CD4-positive, alpha-beta memory T cell (primary cell): ENCODE measurements around the gene POTEH. TPM values are rescaled to one million over a fixed set of nuclear protein-coding genes. Genes with fewer than 3 reads are reported as not detected.
"Not testable (repeated sequence)": the region's sequence is repeated elsewhere in the genome, so short reads cannot be mapped to it uniquely, and the experiment has no call there.

Experiments
- CTCF ChIA-PET: fragments of 350-600 bp; sonication (Branson Sonifier 250); formaldehyde crosslinking; loops from one replicate; lab custom pipeline; 2021; ENCODE audit warnings: inconsistent platforms; ENCODE audit not compliant: partially characterized antibody; lab: Charles Lee
- POLR2A ChIA-PET: fragments of 350-600 bp; sonication (Branson Sonifier 250); formaldehyde crosslinking; loops from one replicate; lab custom pipeline; 2021; ENCODE audit not compliant: partially characterized antibody; lab: Charles Lee
- DNase-seq, 5 donors: peaks; one replicate each; pipeline versions ENCODE4 v3.0.0 to v3.0.0-alpha.2; 2020 to 2022; ENCODE audit warnings: mixed read lengths in 1 of 5
- H3K27ac ChIP-seq: one replicate; pipeline ENCODE4 v1.7.0; 2013; ENCODE audit warnings: low read depth, low read length
- H3K27me3 ChIP-seq: 2 replicates; pipeline ENCODE4 v1.7.0; 2013; ENCODE audit warnings: mild to moderate bottlenecking, low read length, moderate library complexity; ENCODE audit not compliant: insufficient read depth
- H3K36me3 ChIP-seq: 2 replicates; pipeline ENCODE4 v1.7.0; 2013; ENCODE audit warnings: mild to moderate bottlenecking, low read length, moderate library complexity; ENCODE audit not compliant: insufficient read depth
- H3K4me1 ChIP-seq: 2 replicates; pipeline ENCODE4 v1.7.0; 2013; ENCODE audit warnings: mild to moderate bottlenecking, low read length, moderate library complexity; ENCODE audit not compliant: insufficient read depth
- H3K4me3 ChIP-seq, 2 donors: one replicate each; pipeline ENCODE4 v1.7.0; 2013; ENCODE audit warnings: low read length in 2 of 2, mild to moderate bottlenecking in 1 of 2
- H3K9me3 ChIP-seq, 2 donors: one replicate each; pipeline ENCODE4 v1.7.0; 2013; ENCODE audit warnings: low read length in 2 of 2, control low read depth in 1 of 2; ENCODE audit not compliant: control insufficient read depth in 1 of 2
- H3K27ac Mint-ChIP-seq, 7 donors: one replicate each; pipeline ENCODE4 v1.8.0; 2020 to 2021; ENCODE audit warnings: mixed read lengths in 7 of 7, mild to moderate bottlenecking in 6 of 7, inconsistent platforms in 3 of 7, moderate library complexity in 3 of 7
- H3K27me3 Mint-ChIP-seq, 2 donors: one replicate each; pipeline ENCODE4 v1.8.0; 2020 to 2021; ENCODE audit warnings: mixed read lengths in 2 of 2
- H3K36me3 Mint-ChIP-seq, 2 donors: one replicate each; pipeline ENCODE4 v1.8.0; 2020 to 2021; ENCODE audit warnings: mixed read lengths in 2 of 2, inconsistent platforms in 1 of 2, mild to moderate bottlenecking in 1 of 2
- H3K4me1 Mint-ChIP-seq, 4 donors: one replicate each; pipeline ENCODE4 v1.8.0; 2020 to 2021; ENCODE audit warnings: mixed read lengths in 4 of 4, mild to moderate bottlenecking in 1 of 4
- H3K4me3 Mint-ChIP-seq, 8 donors: one replicate each; pipeline ENCODE4 v1.8.0; 2020 to 2021; ENCODE audit warnings: mixed read lengths in 8 of 8, mild to moderate bottlenecking in 7 of 8, moderate library complexity in 6 of 8, inconsistent platforms in 3 of 8
- H3K9me3 Mint-ChIP-seq, 8 donors: one replicate each; pipeline ENCODE4 v1.8.0; 2020 to 2021; ENCODE audit warnings: mixed read lengths in 8 of 8, mild to moderate bottlenecking in 5 of 8, inconsistent platforms in 3 of 8, moderate library complexity in 1 of 8
- intact Hi-C: fragments of 100-400 bp; cut with micrococcal nuclease; formaldehyde crosslinking; loops from one replicate; pipeline ENCODE4 v1.15.1; 2023
- polyA plus RNA-seq, 2 donors: library from polyadenylated mRNA; unstranded; fragments of 300-500 nt; fragmentation: Illumina TruSeq; gene quantifications; one replicate each; pipeline ENCODE4 v1.2.3, GENCODE V29; 2021
- total RNA-seq, 2 experiments: library from RNA; stranded (reverse); gene quantifications; one replicate each; pipeline ENCODE4 v1.2.3, GENCODE V29; 2021

The POTEH gene
- total RNA-seq = not detected
- not detected for polyA plus RNA-seq

DNA sequence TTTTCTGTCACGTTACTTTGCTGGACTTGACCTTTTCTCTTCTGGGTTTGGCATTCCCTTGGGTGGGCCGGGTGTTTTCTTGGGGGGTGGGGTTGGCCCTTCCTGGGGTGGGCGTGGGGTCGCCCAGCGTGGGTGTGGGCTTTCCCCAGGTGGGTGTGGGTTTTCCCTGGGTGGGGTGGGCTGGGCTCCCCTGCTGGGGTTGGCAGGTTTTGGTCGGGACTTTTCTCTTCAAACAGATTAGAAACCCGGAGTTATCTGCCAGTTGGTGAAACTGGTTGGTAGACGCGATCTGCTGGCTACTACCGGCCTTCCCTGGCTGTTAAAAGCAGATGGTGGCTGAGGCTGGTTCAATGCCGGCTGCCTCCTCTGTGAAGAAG lies at the start of gene POTEH:
Gene POTEH, plus strand, starts transcription at position 278 of the 377 bp plus-strand sequence. Its CDS starts 52 bp downstream, at position 330.
- H3K4me1 ChIP-seq, H3K4me3 ChIP-seq, intact Hi-C loops, H3K4me1 Mint-ChIP-seq, DNase-seq, H3K9me3 Mint-ChIP-seq, H3K27ac ChIP-seq, H3K9me3 ChIP-seq, H3K4me3 Mint-ChIP-seq, CTCF ChIA-PET, H3K27me3 ChIP-seq, H3K36me3 Mint-ChIP-seq, H3K27ac Mint-ChIP-seq, H3K27me3 Mint-ChIP-seq, H3K36me3 ChIP-seq, POLR2A ChIA-PET: not testable (repeated sequence)

DNA sequence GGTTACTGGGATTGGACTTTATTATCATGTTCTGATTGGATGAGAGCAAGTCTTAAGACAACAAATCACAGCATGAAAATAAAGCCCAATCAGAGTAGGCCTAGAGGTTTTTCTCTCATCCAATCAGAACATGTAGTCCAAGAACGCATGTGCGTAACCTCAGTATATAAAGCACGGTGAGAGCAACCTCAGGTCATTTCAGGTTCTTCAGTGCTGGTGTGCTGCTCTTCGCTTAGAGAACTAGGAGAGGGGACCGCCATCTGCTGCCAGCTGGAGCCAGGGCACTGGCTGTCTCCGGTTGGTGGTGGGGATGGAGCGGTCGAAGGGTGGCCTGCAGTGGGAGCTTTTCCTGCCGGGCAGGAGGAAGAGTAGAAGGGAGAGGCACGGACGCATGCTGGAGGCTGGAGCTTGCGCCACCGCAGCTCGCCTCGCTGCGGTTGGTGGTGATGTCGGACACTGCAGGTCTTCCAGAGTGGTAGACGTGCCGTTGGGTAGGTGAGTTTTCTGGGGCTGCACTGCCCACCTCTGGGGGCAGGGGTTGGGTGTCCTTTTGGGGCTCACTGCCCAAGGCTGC lies 47.5 kb upstream of the POTEH start:
- H3K27ac Mint-ChIP-seq, H3K27ac ChIP-seq, H3K4me3 ChIP-seq, H3K27me3 Mint-ChIP-seq, intact Hi-C loops, H3K4me3 Mint-ChIP-seq, H3K4me1 Mint-ChIP-seq, H3K27me3 ChIP-seq, POLR2A ChIA-PET, DNase-seq, H3K9me3 Mint-ChIP-seq, CTCF ChIA-PET, H3K9me3 ChIP-seq, H3K36me3 Mint-ChIP-seq, H3K4me1 ChIP-seq, H3K36me3 ChIP-seq: not testable (repeated sequence)

DNA sequence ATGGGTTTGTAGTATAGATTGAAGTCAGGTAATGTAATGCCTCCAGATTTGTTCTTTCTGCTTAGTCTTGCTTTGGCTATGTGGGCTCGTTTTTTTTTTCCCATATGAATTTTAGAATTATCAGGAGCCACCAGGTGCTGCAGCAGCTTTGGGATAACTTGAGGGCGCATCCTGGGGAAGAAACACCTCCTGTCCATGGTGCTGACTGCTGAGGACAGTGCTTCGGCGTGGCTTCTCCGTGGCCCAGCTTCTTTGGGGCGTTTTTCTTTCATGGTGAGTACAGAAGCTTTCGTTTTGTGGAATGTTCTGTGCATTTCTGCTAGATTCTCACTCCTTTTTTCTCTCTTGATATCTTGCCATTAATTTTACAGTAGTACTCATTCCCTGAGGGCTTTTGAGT lies 37.9 kb upstream of the POTEH start:
- DNase-seq, H3K27ac ChIP-seq, POLR2A ChIA-PET, intact Hi-C loops, H3K36me3 ChIP-seq, H3K4me1 ChIP-seq, H3K27ac Mint-ChIP-seq, H3K9me3 Mint-ChIP-seq, H3K4me3 Mint-ChIP-seq, H3K27me3 Mint-ChIP-seq, H3K4me3 ChIP-seq, H3K36me3 Mint-ChIP-seq, H3K27me3 ChIP-seq, H3K4me1 Mint-ChIP-seq, CTCF ChIA-PET, H3K9me3 ChIP-seq: not testable (repeated sequence)

DNA sequence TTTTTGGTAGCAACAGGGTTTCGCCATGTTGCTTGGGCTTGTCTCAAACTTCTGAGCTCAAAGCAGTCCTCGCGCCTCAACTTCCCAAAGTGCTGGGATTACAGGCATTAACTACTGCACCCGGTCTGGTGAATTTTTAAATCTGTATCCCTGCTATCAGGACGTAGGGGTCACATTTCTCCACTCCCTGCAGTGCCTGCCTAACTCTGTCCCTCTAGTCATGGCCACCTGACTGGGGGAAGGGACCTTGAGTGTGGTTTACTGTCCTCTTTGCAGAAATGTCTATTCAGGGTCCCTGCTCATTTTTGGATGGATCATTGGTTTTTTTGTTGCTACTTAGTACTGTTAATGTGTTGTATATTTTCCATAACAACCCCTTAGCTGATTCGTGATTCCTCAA lies 37.1 kb upstream of the POTEH start:
- H3K27me3 ChIP-seq, intact Hi-C loops, CTCF ChIA-PET: not testable (repeated sequence)

DNA sequence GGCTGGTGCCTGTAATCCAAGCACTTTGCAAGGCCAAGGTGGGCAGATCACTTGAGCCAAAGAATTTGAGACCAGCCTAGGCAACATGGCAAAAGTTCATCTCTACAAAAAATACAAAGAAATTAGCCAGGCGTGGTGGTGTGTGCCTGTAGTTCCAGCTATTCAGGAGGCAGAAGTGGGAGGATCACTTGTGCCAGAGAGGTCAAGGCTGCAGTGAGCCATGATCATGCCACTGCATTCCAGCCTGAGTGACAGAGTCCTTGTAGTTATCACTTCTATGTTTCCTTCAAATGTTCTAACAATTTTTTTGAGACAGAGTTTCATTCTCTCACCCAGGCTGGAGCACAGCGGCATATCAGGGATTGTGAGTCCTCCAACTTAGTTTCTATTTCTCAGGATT lies 36.6 kb upstream of the POTEH start:
- H3K9me3 ChIP-seq, CTCF ChIA-PET, H3K4me3 Mint-ChIP-seq, H3K36me3 Mint-ChIP-seq, H3K36me3 ChIP-seq, H3K4me1 Mint-ChIP-seq, H3K27ac ChIP-seq, H3K27me3 Mint-ChIP-seq, intact Hi-C loops, DNase-seq, H3K4me3 ChIP-seq, H3K27me3 ChIP-seq, H3K4me1 ChIP-seq, H3K27ac Mint-ChIP-seq, POLR2A ChIA-PET, H3K9me3 Mint-ChIP-seq: not testable (repeated sequence)

More for the DNA sequence above, 37.1 kb upstream of the POTEH start:
- H3K4me1 ChIP-seq, H3K27me3 Mint-ChIP-seq, POLR2A ChIA-PET, DNase-seq, H3K36me3 Mint-ChIP-seq, H3K27ac Mint-ChIP-seq, H3K4me3 Mint-ChIP-seq, H3K9me3 Mint-ChIP-seq, H3K4me3 ChIP-seq, H3K36me3 ChIP-seq, H3K4me1 Mint-ChIP-seq, H3K9me3 ChIP-seq, H3K27ac ChIP-seq: not testable (repeated sequence)

DNA sequence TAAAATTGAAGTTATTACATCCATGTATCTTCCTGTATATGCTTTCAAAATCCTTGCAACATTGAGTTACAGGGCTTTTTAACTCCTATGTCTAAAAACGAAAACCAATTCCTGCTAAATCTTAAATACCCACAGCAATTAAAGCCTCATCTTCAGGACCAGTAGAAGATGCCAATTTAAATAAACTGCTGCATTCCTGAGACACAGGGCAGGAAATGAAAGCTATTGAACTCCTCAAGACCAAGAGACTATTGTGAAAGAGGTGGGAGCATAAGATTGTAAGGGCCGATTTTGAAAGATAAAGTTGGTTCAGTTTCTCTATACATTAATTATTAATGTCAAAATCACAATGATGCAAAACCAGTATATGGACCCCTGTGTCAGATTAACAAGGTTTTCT lies 28.7 kb upstream of the POTEH start:
- H3K36me3 Mint-ChIP-seq, H3K36me3 ChIP-seq, H3K4me1 Mint-ChIP-seq, POLR2A ChIA-PET, H3K4me1 ChIP-seq, H3K27me3 Mint-ChIP-seq, intact Hi-C loops, H3K9me3 Mint-ChIP-seq, H3K27me3 ChIP-seq, H3K9me3 ChIP-seq, H3K27ac Mint-ChIP-seq, H3K27ac ChIP-seq, DNase-seq, H3K4me3 ChIP-seq, CTCF ChIA-PET, H3K4me3 Mint-ChIP-seq: not testable (repeated sequence)

DNA sequence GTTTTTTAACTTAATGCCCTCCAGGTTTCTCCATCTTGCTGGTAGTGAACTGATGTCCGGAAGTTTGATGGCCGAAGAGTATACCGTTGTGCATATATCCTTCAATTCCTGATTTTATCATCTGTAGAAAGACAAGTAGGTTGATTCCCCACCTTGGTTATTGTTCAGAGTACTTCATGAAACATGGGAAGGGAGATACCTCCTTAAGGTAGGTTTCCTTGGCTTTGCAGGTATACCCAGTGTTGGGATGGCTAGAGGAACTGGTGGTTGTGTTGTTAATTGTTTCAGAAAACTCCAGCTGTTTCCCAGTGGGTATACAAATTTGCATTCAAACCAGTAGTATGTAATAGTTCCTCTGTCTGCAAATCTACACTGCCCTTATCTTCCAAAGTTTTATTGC lies 25.1 kb upstream of the POTEH start:
- H3K9me3 Mint-ChIP-seq, H3K27me3 Mint-ChIP-seq, H3K27ac Mint-ChIP-seq, H3K4me1 Mint-ChIP-seq, DNase-seq, H3K27me3 ChIP-seq, intact Hi-C loops, H3K4me3 ChIP-seq, H3K4me3 Mint-ChIP-seq, H3K36me3 ChIP-seq, H3K4me1 ChIP-seq, H3K9me3 ChIP-seq, H3K27ac ChIP-seq, POLR2A ChIA-PET, CTCF ChIA-PET, H3K36me3 Mint-ChIP-seq: not testable (repeated sequence)

DNA sequence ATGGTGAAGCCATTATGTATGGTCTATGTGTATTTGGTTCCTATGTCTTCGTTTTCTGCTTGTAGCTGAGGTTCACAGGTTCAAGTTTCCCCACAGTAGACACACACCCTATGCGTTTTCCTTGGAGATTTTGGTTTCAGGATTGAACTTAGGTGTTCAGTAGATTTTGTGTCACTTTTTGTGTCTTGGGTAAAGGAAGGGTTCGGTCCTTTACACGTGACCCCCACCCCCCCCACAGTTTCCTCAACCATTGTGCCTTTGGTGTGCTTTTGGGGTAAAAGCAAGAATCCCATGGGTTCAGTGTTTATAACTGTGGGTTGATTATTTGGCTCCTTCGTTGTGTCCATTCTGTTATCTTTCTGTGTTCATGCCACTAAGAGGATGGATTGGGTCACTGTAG lies 24.3 kb upstream of the POTEH start:
- H3K4me1 Mint-ChIP-seq, CTCF ChIA-PET, H3K36me3 ChIP-seq, H3K4me3 ChIP-seq, H3K36me3 Mint-ChIP-seq, H3K27me3 Mint-ChIP-seq, H3K27me3 ChIP-seq, H3K4me3 Mint-ChIP-seq, H3K4me1 ChIP-seq, intact Hi-C loops, POLR2A ChIA-PET, H3K9me3 ChIP-seq, DNase-seq, H3K9me3 Mint-ChIP-seq, H3K27ac Mint-ChIP-seq, H3K27ac ChIP-seq: not testable (repeated sequence)
